Ovary (tissue), 9 donors: ENCODE results near the gene GBE1. TPM values are rescaled to one million over a fixed set of nuclear protein-coding genes. Genes with fewer than 3 reads are reported as not detected.

Source experiments
- DNase-seq, 5 donors: peaks; one replicate each; pipeline ENCODE4 v3.0.0-alpha.2; 2019 to 2020
- H3K27ac ChIP-seq, 2 donors: fragments of 200-600 bp; one replicate each; pipeline versions ENCODE4 v1.5.1 to v1.8.0; 2019 to 2022
- H3K27me3 ChIP-seq: fragments of 200-600 bp; one replicate; pipeline ENCODE4 v1.8.0; 2022
- H3K36me3 ChIP-seq: fragments of 200-600 bp; sonication (generic); one replicate; pipeline ENCODE4 v1.5.1; 2019
- H3K4me1 ChIP-seq: one replicate; pipeline ENCODE4 v1.8.1; 2013; ENCODE audit warnings: mild to moderate bottlenecking, moderate library complexity; ENCODE audit not compliant: insufficient read depth
- H3K4me3 ChIP-seq: fragments of 200-600 bp; sonication (generic); one replicate; pipeline ENCODE4 v1.5.1; 2017
- H3K9me3 ChIP-seq, 2 donors: fragments of 200-600 bp in 1 of 2; sonication (generic) in 1 of 2; one replicate each; pipeline versions ENCODE4 v1.5.1 to v1.8.1; 2013 to 2019; ENCODE audit warnings: mild to moderate bottlenecking in 1 of 2, moderate library complexity in 1 of 2
- CTCF ChIP-seq, 3 donors: fragments of 450-650 bp in 2 of 3; fragments of 200-600 bp in 1 of 3; IDR thresholded peaks; one replicate each; pipeline versions ENCODE4 v1.5.1 to v1.8.0; 2016 to 2022; ENCODE audit warnings: antibody characterized with exemption in 3 of 3, mild to moderate bottlenecking in 1 of 3
- EP300 ChIP-seq: sonication (generic); formaldehyde crosslinking; IDR thresholded peaks from one replicate; pipeline ENCODE4 v1.6.1; 2017; ENCODE audit warnings: antibody characterized with exemption
- POLR2A ChIP-seq: fragments of 450-650 bp; IDR thresholded peaks from one replicate; pipeline ENCODE4 v1.6.1; 2017; ENCODE audit warnings: antibody characterized with exemption, mild to moderate bottlenecking, moderate library complexity
- WGBS, 3 donors: extraction: QIAGEN DNeasy Blood & Tissue Kit in 1 of 3; methylation state at CpG; one replicate each; pipeline versions ENCODE4 v1.1.5 to v1.1.7; 2013 to 2017; 5-methylcytosine and 5-hydroxymethylcytosine counted together
- intact Hi-C, 4 donors: fragments of 100-400 bp; cut with DNase I; formaldehyde crosslinking; loops; one replicate each; pipeline versions ENCODE4 v1.11.0 to v1.15.1; 2022 to 2023
- polyA plus RNA-seq, 2 donors: library from polyadenylated mRNA; stranded (reverse); fragments of 200-250 nt in 1 of 2; fragments of 350-450 nt in 1 of 2; fragmentation: Illumina TruSeq in 1 of 2; extraction: RNeasy Lipid Tissue Mini Kit (QIAGEN cat#74804) in 1 of 2; gene quantifications; one replicate each; pipeline ENCODE4 v1.2.3, GENCODE V29; 2013 to 2014
- total RNA-seq, 7 donors: library from RNA; depleted of rRNA in 2 of 7; stranded (reverse); fragments of >200 nt in 2 of 7; fragmentation: NEBNext Ultra II Directional in 3 of 7; extraction: Animal tissue kit (Norgen Biotek cat#: 25700) in 3 of 7; gene quantifications; one replicate each; pipeline versions ENCODE4 v1.1.0 to v1.2.4, GENCODE V29; 2016 to 2023
- donor health status: DM: no; HTN: no; CAD: no; lungs with moderate emphysema.
- donor health status: DM: no; HTN: no; CAD: no.
- donor health status: Bipolar disorder and iron deficiency.
- donor health status: DM: yes; HTN: yes; CAD: no.
- donor health status: DM: no; HTN: no; CAD: no.
- donor health status: DM: yes; HTN: yes; CAD: no.

The GBE1 gene
- total and polyA plus RNA-seq, 9 donors = 14.8 to 43.7 (median 26.8) TPM

- Histone ChIP-seq H3K9me3 (no peaks in the 10 kb centered on the region), H3K27me3 (no peaks in the 10 kb centered on the region), H3K4me3 (no peak overlapping the region), H3K27ac (no peak overlapping the region), H3K4me1 (no peaks in the 10 kb centered on the region), H3K36me3 (no peaks in the 10 kb centered on the region)
- no peak for DNase-seq
- 69 to 77% (median 73%) methylated on average over 2 of the region's 2 CpGs for WGBS, 3 donors
- intact Hi-C loops = no loop called here
- TF ChIP-seq EP300 (no peak), POLR2A (no peak), CTCF (IDR thresholded peaks at IDR 0.05) (no peak)
Observed at GRCh38 chr3:81601707-81602305, 159.6 kb downstream of the GBE1 start.

GRCh38 chr3:81592101-81592500 lies 169.3 kb downstream of the GBE1 start:
- DNase-seq = no peak
- Histone ChIP-seq H3K9me3 (no peaks in the 10 kb centered on the region), H3K27me3 (no peaks in the 10 kb centered on the region), H3K36me3 (no peaks in the 10 kb centered on the region), H3K4me1 (no peaks in the 10 kb centered on the region), H3K4me3 (no peak overlapping the region), H3K27ac (no peak overlapping the region)
- intact Hi-C loops = no loop called here
- WGBS, 3 donors = 90 to 97% (median 92%) methylated on average over 5 of the region's 5 CpGs
- TF ChIP-seq POLR2A (no peak), CTCF (IDR thresholded peaks at IDR 0.05) (no peak), EP300 (no peak)

- H3K36me3 ChIP-seq = no peaks in the 10 kb centered on the region
- no peak overlapping the region for H3K27ac ChIP-seq
Observed at GRCh38 chr3:81585937-81586336, 175.5 kb downstream of the GBE1 start.

GRCh38 chr3:81585056-81585455 lies 176.4 kb downstream of the GBE1 start:
- H3K27me3 ChIP-seq = no peaks in the 10 kb centered on the region
- 94 to 97% (median 96%) methylated on average over 2 of the region's 2 CpGs for WGBS, 3 donors
- TF ChIP-seq EP300 (no peak), POLR2A (no peak), CTCF (IDR thresholded peaks at IDR 0.05) (no peak)
- H3K9me3 ChIP-seq = no peaks in the 10 kb centered on the region
- H3K36me3 ChIP-seq = no peaks in the 10 kb centered on the region
- no peaks in the 10 kb centered on the region for H3K4me1 ChIP-seq
- no peak overlapping the region for H3K27ac ChIP-seq
- no peak overlapping the region for H3K4me3 ChIP-seq
- DNase-seq = no peak
- intact Hi-C loops = no loop called here

More at GRCh38 chr3:81585937-81586336, 175.5 kb downstream of the GBE1 start:
- intact Hi-C loops = no loop called here
- no peak for TF ChIP-seq POLR2A
- TF ChIP-seq CTCF (IDR thresholded peaks at IDR 0.05) = no peak
- TF ChIP-seq EP300 = no peak
- Histone ChIP-seq H3K27me3 (no peaks in the 10 kb centered on the region), H3K9me3 (no peaks in the 10 kb centered on the region), H3K4me3 (no peak overlapping the region), H3K4me1 (no peaks in the 10 kb centered on the region)
- no peak for DNase-seq
- 43 to 76% (median 50%) methylated on average over 5 of the region's 5 CpGs for WGBS, 3 donors
